C4-2B (cell line): ENCODE measurements around the gene TM9SF1.

Experiments
- ZFX ChIP-seq: fragments of 450-650 bp; IDR thresholded peaks from 2 replicates; pipeline ENCODE4 v1.6.1; 2017
- TF ChIP-seq, protein P1 (sequence below): fragments of 450-650 bp; conservative IDR thresholded peaks from 2 replicates; pipeline ENCODE4 v1.5.1; 2017; ENCODE audit warnings: mild to moderate bottlenecking

GRCh38 chr14:24144451-24144850 is 50.8 kb downstream of the TM9SF1 start:
- TF ChIP-seq, protein P1, sequence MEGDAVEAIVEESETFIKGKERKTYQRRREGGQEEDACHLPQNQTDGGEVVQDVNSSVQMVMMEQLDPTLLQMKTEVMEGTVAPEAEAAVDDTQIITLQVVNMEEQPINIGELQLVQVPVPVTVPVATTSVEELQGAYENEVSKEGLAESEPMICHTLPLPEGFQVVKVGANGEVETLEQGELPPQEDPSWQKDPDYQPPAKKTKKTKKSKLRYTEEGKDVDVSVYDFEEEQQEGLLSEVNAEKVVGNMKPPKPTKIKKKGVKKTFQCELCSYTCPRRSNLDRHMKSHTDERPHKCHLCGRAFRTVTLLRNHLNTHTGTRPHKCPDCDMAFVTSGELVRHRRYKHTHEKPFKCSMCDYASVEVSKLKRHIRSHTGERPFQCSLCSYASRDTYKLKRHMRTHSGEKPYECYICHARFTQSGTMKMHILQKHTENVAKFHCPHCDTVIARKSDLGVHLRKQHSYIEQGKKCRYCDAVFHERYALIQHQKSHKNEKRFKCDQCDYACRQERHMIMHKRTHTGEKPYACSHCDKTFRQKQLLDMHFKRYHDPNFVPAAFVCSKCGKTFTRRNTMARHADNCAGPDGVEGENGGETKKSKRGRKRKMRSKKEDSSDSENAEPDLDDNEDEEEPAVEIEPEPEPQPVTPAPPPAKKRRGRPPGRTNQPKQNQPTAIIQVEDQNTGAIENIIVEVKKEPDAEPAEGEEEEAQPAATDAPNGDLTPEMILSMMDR, result no peak
- TF ChIP-seq ZFX, result no peak
